SK-N-SH (cell line): Measurements from ENCODE around the gene DCLK1. TPM values are rescaled to one million over a fixed set of nuclear protein-coding genes. Genes with fewer than 3 reads are reported as not detected.

Experiments
- CTCF ChIA-PET: fragments of 300-600, 350-600 bp; formaldehyde crosslinking; extraction: SDS; loops from one replicate; lab custom pipeline; 2021; lab: Yijun Ruan, JAX
- POLR2A ChIA-PET: fragments of 350-600 bp; sonication (Branson Sonifier 250); formaldehyde crosslinking; extraction: SDS; loops from one replicate; lab custom pipeline; 2020; ENCODE audit warnings: antibody characterized with exemption, inconsistent platforms; lab: Yijun Ruan, JAX
- DNase-seq: peaks from one replicate; pipeline ENCODE4 v3.0.0; 2012
- H2AFZ ChIP-seq: fragments of 200-600 bp; sonication (generic); 2 replicates; pipeline ENCODE4 v1.8.1; 2016; ENCODE audit warnings: antibody characterized with exemption, mild to moderate bottlenecking, low read depth
- H3F3A ChIP-seq: fragments of 200-600 bp; sonication (generic); replicated peaks from 2 replicates; pipeline ENCODE3; 2016; ENCODE audit warnings: antibody characterized with exemption, mild to moderate bottlenecking; ENCODE audit not compliant: insufficient read depth
- H3K27ac ChIP-seq, 2 experiments: fragments of 200-500 bp in 1 of 2; fragments of 200-600 bp in 1 of 2; sonication (Bioruptor generic) in 1 of 2; sonication (generic), shearing (Covaris generic) in 1 of 2; 2 replicates each; pipeline versions ENCODE4 v1.5.1 to v1.6.1; 2014 to 2016; ENCODE audit warnings: low read depth in 2 of 2, inconsistent platforms in 1 of 2, low read length in 1 of 2, mild to moderate bottlenecking in 1 of 2, mixed read lengths in 1 of 2
- H3K27me3 ChIP-seq: fragments of 200-600 bp; sonication (generic), shearing (Covaris generic); 2 replicates; pipeline ENCODE4 v1.6.1; 2016; ENCODE audit warnings: mixed run types; ENCODE audit not compliant: insufficient read depth
- H3K36me3 ChIP-seq, 2 experiments: fragments of 200-500 bp in 1 of 2; fragments of 200-600 bp in 1 of 2; sonication (Bioruptor generic) in 1 of 2; sonication (generic) in 1 of 2; replicated peaks in 1 of 2; 2 replicates each; pipeline versions ENCODE3 to v1.5.1; 2014 to 2016; ENCODE audit warnings: low read length in 1 of 2, mild to moderate bottlenecking in 1 of 2; ENCODE audit not compliant: insufficient read depth in 2 of 2, control insufficient read depth in 1 of 2
- H3K4me1 ChIP-seq, 2 experiments: fragments of 200-500 bp in 1 of 2; fragments of 200-600 bp in 1 of 2; sonication (Bioruptor generic) in 1 of 2; sonication (generic), shearing (Covaris generic) in 1 of 2; 2 replicates each; pipeline versions ENCODE4 v1.5.1 to v1.6.1; 2014 to 2016; ENCODE audit warnings: low read depth in 1 of 2, low read length in 1 of 2, mixed run types in 1 of 2; ENCODE audit not compliant: insufficient read depth in 2 of 2, control insufficient read depth in 1 of 2
- H3K4me2 ChIP-seq: fragments of 200-600 bp; sonication (generic), shearing (Covaris generic); 2 replicates; pipeline ENCODE4 v1.6.1; 2017; ENCODE audit warnings: mixed run types
- H3K4me3 ChIP-seq, 2 experiments: fragments of 200-500 bp in 1 of 2; fragments of 200-600 bp in 1 of 2; sonication (Bioruptor generic) in 1 of 2; sonication (generic), shearing (Covaris generic) in 1 of 2; 2 replicates each; pipeline versions ENCODE4 v1.5.1 to v1.8.1; 2014 to 2016; ENCODE audit warnings: low read depth in 2 of 2, inconsistent platforms in 1 of 2, low read length in 1 of 2, mild to moderate bottlenecking in 1 of 2, mixed read lengths in 1 of 2, moderate library complexity in 1 of 2
- H3K79me2 ChIP-seq: fragments of 200-600 bp; sonication (generic); 2 replicates; pipeline ENCODE4 v1.8.1; 2017; ENCODE audit warnings: mild to moderate bottlenecking; ENCODE audit not compliant: insufficient read depth
- H3K9ac ChIP-seq: fragments of 200-600 bp; sonication (generic); 2 replicates; pipeline ENCODE4 v1.6.1; 2017; ENCODE audit warnings: mixed run types
- H3K9me2 ChIP-seq: fragments of 200-600 bp; sonication (generic); 2 replicates; pipeline ENCODE4 v1.6.1; 2017; ENCODE audit warnings: mixed run types
- H3K9me3 ChIP-seq: fragments of 200-600 bp; sonication (generic); 2 replicates; pipeline ENCODE4 v1.6.1; 2017; ENCODE audit warnings: mixed run types, mild to moderate bottlenecking, moderate library complexity
- H4K20me1 ChIP-seq: fragments of 200-600 bp; sonication (generic); 2 replicates; pipeline ENCODE4 v1.6.1; 2017; ENCODE audit warnings: mild to moderate bottlenecking, mixed run types; ENCODE audit not compliant: insufficient read depth
- CHD2 ChIP-seq: fragments of 150-350 bp; IDR thresholded peaks from 2 replicates; pipeline ENCODE4 v1.6.1; 2018; ENCODE audit warnings: low read length; ENCODE audit not compliant: partially characterized antibody
- EP300 ChIP-seq, 2 experiments: IDR thresholded peaks; 2 replicates each; pipeline versions ENCODE4 v1.4.0 to v1.6.1; 2012; ENCODE audit warnings: borderline replicate concordance in 1 of 2, low read depth in 1 of 2, low read length in 1 of 2
- EZH2phosphoT487 ChIP-seq: fragments of 200-600 bp; sonication (generic); IDR thresholded peaks from 2 replicates; pipeline ENCODE4 v1.6.1; 2017; ENCODE audit warnings: low read depth, mixed run types, mild to moderate bottlenecking, antibody characterized with exemption, moderate library complexity, borderline replicate concordance
- FOSL2 ChIP-seq: IDR thresholded peaks from 2 replicates; pipeline ENCODE4 v1.4.0; 2012; ENCODE audit warnings: low read depth, mild to moderate bottlenecking, moderate library complexity, borderline replicate concordance
- FOXJ3 ChIP-seq: sonication (generic); formaldehyde crosslinking; IDR thresholded peaks from 2 replicates; pipeline ENCODE4 v1.5.1; 2020; ENCODE audit warnings: mild to moderate bottlenecking, missing genetic modification reagents
- FOXM1 ChIP-seq: IDR thresholded peaks from 2 replicates; pipeline ENCODE4 v1.4.0; 2012; ENCODE audit warnings: low read depth, mild to moderate bottlenecking
- GATA2 ChIP-seq: sonication (generic); formaldehyde crosslinking; IDR thresholded peaks from 2 replicates; pipeline ENCODE4 v1.5.0; 2020; ENCODE audit warnings: mild to moderate bottlenecking, missing genetic modification reagents
- JUND ChIP-seq: IDR thresholded peaks from 2 replicates; pipeline ENCODE4 v1.4.0; 2012
- MEF2A ChIP-seq: IDR thresholded peaks from 2 replicates; pipeline ENCODE4 v1.4.0; 2012; ENCODE audit warnings: low read depth, borderline replicate concordance
- NFIC ChIP-seq: IDR thresholded peaks from 2 replicates; pipeline ENCODE4 v1.4.0; 2012; ENCODE audit warnings: borderline replicate concordance
- RCOR1 ChIP-seq: fragments of 150-350 bp; IDR thresholded peaks from 2 replicates; pipeline ENCODE4 v1.6.1; 2017; ENCODE audit warnings: antibody characterized with exemption, low read length
- RXRA ChIP-seq: IDR thresholded peaks from 2 replicates; pipeline ENCODE4 v1.4.0; 2012; ENCODE audit warnings: low read depth, mild to moderate bottlenecking, borderline replicate concordance
- SIN3A ChIP-seq: IDR thresholded peaks from 2 replicates; pipeline ENCODE4 v1.6.1; 2012; ENCODE audit warnings: low read depth, mild to moderate bottlenecking, low read length, moderate library complexity, borderline replicate concordance
- TAF1 ChIP-seq: IDR thresholded peaks from 2 replicates; pipeline ENCODE4 v1.6.1; 2012; ENCODE audit warnings: low read depth, mild to moderate bottlenecking, low read length, moderate library complexity, borderline replicate concordance
- TEAD4 ChIP-seq: IDR thresholded peaks from 2 replicates; pipeline ENCODE4 v1.4.0; 2012; ENCODE audit warnings: mild to moderate bottlenecking, borderline replicate concordance; ENCODE audit not compliant: insufficient read depth
- YY1 ChIP-seq: IDR thresholded peaks from 2 replicates; pipeline ENCODE4 v1.4.0; 2012; ENCODE audit warnings: low read depth, mild to moderate bottlenecking
- WGBS: methylation state at CpG from one replicate; pipeline ENCODE4 v1.1.6; 2017; ENCODE audit warnings: low lambda C conversion rate; 5-methylcytosine and 5-hydroxymethylcytosine counted together
- polyA plus RNA-seq, 3 experiments: library from polyadenylated mRNA; depleted of rRNA; stranded (reverse); fragments of >200 nt; gene quantifications; 2 replicates each; pipeline ENCODE4 v1.2.3, GENCODE V29; 2012
- TF ChIP-seq, protein P1 (sequence below): IDR thresholded peaks from 2 replicates; pipeline ENCODE4 v1.4.0; 2012; ENCODE audit warnings: low read depth
- TF ChIP-seq, protein P2 (sequence below): fragments of 200-600 bp; sonication (generic); IDR thresholded peaks from 2 replicates; pipeline ENCODE4 v1.6.1; 2017; ENCODE audit warnings: antibody characterized with exemption, mild to moderate bottlenecking, moderate library complexity
- TF ChIP-seq, protein P3 (sequence below): IDR thresholded peaks from 2 replicates; pipeline ENCODE4 v1.4.0; 2012; ENCODE audit warnings: low read depth, borderline replicate concordance
- TF ChIP-seq, protein P4 (sequence below): IDR thresholded peaks from 2 replicates; pipeline ENCODE4 v1.4.0; 2012; ENCODE audit warnings: low read depth, borderline replicate concordance

The DCLK1 gene
- polyA plus RNA-seq, 1 of the 3 experiments (the other 2 are of a cell fraction): 1.1 TPM

DNA sequence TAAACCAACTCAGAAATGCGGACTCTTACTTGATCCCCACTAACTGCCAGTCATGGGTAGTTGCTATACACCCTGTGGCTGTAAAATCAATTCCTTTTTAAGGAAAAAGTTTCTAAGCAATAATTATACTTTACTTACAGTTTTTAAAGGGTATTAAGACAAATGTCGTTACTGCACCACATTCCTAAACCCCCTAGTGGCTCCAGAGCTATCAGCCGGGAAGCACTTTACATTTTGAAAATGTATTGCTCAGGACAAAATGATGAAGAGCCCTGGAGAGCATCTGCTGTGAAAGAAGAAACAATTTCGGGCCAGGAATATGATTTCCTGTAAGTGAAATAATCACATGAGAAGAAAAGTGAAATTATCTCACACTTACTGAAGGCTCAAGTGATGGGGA is 36.7 kb downstream of the DCLK1 start:
- no peak overlapping the region for H3K4me2 ChIP-seq
- H2AFZ ChIP-seq: no peak overlapping the region
- TF ChIP-seq, protein P1, sequence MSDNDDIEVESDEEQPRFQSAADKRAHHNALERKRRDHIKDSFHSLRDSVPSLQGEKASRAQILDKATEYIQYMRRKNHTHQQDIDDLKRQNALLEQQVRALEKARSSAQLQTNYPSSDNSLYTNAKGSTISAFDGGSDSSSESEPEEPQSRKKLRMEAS: no peak
- TF ChIP-seq, protein P2, sequence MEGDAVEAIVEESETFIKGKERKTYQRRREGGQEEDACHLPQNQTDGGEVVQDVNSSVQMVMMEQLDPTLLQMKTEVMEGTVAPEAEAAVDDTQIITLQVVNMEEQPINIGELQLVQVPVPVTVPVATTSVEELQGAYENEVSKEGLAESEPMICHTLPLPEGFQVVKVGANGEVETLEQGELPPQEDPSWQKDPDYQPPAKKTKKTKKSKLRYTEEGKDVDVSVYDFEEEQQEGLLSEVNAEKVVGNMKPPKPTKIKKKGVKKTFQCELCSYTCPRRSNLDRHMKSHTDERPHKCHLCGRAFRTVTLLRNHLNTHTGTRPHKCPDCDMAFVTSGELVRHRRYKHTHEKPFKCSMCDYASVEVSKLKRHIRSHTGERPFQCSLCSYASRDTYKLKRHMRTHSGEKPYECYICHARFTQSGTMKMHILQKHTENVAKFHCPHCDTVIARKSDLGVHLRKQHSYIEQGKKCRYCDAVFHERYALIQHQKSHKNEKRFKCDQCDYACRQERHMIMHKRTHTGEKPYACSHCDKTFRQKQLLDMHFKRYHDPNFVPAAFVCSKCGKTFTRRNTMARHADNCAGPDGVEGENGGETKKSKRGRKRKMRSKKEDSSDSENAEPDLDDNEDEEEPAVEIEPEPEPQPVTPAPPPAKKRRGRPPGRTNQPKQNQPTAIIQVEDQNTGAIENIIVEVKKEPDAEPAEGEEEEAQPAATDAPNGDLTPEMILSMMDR: no peak
- TF ChIP-seq TAF1: no peak
- no peak for TF ChIP-seq EP300 (IDR thresholded peaks at IDR 0.05; ENCODE audit: borderline replicate concordance in 1 of 2, low read depth in 1 of 2, low read length in 1 of 2)
- TF ChIP-seq FOXJ3: no peak
- no peak for TF ChIP-seq MEF2A
- TF ChIP-seq, protein P3, sequence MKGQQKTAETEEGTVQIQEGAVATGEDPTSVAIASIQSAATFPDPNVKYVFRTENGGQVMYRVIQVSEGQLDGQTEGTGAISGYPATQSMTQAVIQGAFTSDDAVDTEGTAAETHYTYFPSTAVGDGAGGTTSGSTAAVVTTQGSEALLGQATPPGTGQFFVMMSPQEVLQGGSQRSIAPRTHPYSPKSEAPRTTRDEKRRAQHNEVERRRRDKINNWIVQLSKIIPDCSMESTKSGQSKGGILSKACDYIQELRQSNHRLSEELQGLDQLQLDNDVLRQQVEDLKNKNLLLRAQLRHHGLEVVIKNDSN: no peak
- no peak for TF ChIP-seq FOSL2
- TF ChIP-seq EZH2phosphoT487: no peak
- TF ChIP-seq CHD2: no peak
- TF ChIP-seq NFIC: no peak
- TF ChIP-seq SIN3A: no peak
- TF ChIP-seq TEAD4: no peak
- H3F3A ChIP-seq: no peaks in the 10 kb centered on the region
- no peak overlapping the region for H3K27ac ChIP-seq
- WGBS: 63% methylated on average over 4 of the region's 4 CpGs
- H4K20me1 ChIP-seq: no peaks in the 10 kb centered on the region
- no peaks in the 10 kb centered on the region for H3K9me2 ChIP-seq
- ChIA-PET CTCF (interaction anchor here (1.2 kb wide), 1 partner anchor 9 kb away, joined by 5 read pairs; no protein-coding TSS in a partner anchor), POLR2A (no interaction called here)
- H3K9me3 ChIP-seq: no peaks in the 10 kb centered on the region
- H3K4me1 ChIP-seq: peaks cover 2 to 4% of the 10 kb centered on the region in 2 experiments; a peak in 3 of 4 replicates
- no peaks in the 10 kb centered on the region for H3K79me2 ChIP-seq
- H3K4me3 ChIP-seq: no peak overlapping the region
- no peak for DNase-seq
- no peak overlapping the region for H3K9ac ChIP-seq
- H3K27me3 ChIP-seq: no peaks in the 10 kb centered on the region
- H3K36me3 ChIP-seq: no peaks in the 10 kb centered on the region

DNA sequence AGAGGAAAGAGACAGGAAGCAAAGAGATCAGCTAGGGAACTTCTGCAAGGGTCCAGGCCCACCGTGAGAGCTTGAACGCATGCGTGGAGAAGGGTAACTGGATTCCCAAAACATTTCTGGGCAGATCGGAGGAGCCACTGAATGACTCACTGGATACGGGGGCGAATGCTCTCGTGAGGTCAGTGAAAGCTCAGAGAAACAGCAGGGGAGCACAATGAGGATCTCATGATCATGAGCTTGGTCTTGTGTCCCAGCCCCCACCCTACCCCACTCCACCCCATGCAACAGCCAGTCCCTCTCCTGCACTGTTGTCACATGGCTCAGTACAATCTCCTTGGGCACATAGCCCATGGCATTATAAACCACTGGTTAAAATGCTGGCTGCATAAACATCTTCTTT is 40.6 kb downstream of the DCLK1 start:
- Histone ChIP-seq H3K4me2 (no peak overlapping the region), H3K27me3 (no peaks in the 10 kb centered on the region), H3F3A (no peaks in the 10 kb centered on the region), H3K9me2 (no peaks in the 10 kb centered on the region), H3K9ac (no peak overlapping the region), H3K36me3 (no peaks in the 10 kb centered on the region), H4K20me1 (no peaks in the 10 kb centered on the region), H3K9me3 (no peaks in the 10 kb centered on the region), H2AFZ (no peak overlapping the region), H3K4me3 (no peak overlapping the region), H3K27ac (no peak overlapping the region), H3K4me1 (peaks cover 0 to 7% of the 10 kb centered on the region in 2 experiments; a peak in 1 of 4 replicates), H3K79me2 (no peaks in the 10 kb centered on the region)
- ChIA-PET POLR2A (no interaction called here), CTCF (interaction anchor here (1.7 kb wide), 1 partner anchor 185 kb away, joined by 6 read pairs; no protein-coding TSS in a partner anchor)
- 82% methylated on average over 4 of the region's 7 CpGs for WGBS
- no peak for DNase-seq
- no peak for TF ChIP-seq EP300 (IDR thresholded peaks at IDR 0.05; ENCODE audit: borderline replicate concordance in 1 of 2, low read depth in 1 of 2, low read length in 1 of 2)
- TF ChIP-seq FOXM1: no peak
- no peak for TF ChIP-seq JUND
- TF ChIP-seq GATA2: no peak
- TF ChIP-seq YY1: no peak
- no peak for TF ChIP-seq TAF1
- no peak for TF ChIP-seq RXRA
- TF ChIP-seq MEF2A: no peak
- TF ChIP-seq, protein P4, sequence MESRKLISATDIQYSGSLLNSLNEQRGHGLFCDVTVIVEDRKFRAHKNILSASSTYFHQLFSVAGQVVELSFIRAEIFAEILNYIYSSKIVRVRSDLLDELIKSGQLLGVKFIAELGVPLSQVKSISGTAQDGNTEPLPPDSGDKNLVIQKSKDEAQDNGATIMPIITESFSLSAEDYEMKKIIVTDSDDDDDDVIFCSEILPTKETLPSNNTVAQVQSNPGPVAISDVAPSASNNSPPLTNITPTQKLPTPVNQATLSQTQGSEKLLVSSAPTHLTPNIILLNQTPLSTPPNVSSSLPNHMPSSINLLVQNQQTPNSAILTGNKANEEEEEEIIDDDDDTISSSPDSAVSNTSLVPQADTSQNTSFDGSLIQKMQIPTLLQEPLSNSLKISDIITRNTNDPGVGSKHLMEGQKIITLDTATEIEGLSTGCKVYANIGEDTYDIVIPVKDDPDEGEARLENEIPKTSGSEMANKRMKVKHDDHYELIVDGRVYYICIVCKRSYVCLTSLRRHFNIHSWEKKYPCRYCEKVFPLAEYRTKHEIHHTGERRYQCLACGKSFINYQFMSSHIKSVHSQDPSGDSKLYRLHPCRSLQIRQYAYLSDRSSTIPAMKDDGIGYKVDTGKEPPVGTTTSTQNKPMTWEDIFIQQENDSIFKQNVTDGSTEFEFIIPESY: no peak
- TF ChIP-seq RCOR1: no peak
